ENCODE results near the gene CLPTM1.

Gene CLPTM1

GRCh38 chr19:45025264-45025663 is 70.1 kb downstream of the CLPTM1 start:
- H3K4me3 ChIP-seq (ENCODE audit: insufficient read depth, low read length, poor library complexity, severe bottlenecking), result no peak overlapping the region
- H3K9me3 ChIP-seq (ENCODE audit: insufficient read depth, low read length), result no peaks in the 10 kb centered on the region
- H3K36me3 ChIP-seq (ENCODE audit: low read length), result peaks cover 9% of the 10 kb centered on the region; the same call in 1 of the 2 replicates
- H3K27ac ChIP-seq (ENCODE audit: low read depth, low read length), result no peak overlapping the region
- no peak overlapping the region for H3K4me2 ChIP-seq (ENCODE audit: low read depth, low read length, poor library complexity, severe bottlenecking)
- no peak for TF ChIP-seq EZH2phosphoT487 (conservative IDR thresholded peaks at IDR 0.05; ENCODE audit: low read length)
- TF ChIP-seq, protein P1, sequence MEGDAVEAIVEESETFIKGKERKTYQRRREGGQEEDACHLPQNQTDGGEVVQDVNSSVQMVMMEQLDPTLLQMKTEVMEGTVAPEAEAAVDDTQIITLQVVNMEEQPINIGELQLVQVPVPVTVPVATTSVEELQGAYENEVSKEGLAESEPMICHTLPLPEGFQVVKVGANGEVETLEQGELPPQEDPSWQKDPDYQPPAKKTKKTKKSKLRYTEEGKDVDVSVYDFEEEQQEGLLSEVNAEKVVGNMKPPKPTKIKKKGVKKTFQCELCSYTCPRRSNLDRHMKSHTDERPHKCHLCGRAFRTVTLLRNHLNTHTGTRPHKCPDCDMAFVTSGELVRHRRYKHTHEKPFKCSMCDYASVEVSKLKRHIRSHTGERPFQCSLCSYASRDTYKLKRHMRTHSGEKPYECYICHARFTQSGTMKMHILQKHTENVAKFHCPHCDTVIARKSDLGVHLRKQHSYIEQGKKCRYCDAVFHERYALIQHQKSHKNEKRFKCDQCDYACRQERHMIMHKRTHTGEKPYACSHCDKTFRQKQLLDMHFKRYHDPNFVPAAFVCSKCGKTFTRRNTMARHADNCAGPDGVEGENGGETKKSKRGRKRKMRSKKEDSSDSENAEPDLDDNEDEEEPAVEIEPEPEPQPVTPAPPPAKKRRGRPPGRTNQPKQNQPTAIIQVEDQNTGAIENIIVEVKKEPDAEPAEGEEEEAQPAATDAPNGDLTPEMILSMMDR (IDR thresholded peaks at IDR 0.05; ENCODE audit: insufficient read depth, low read length, poor library complexity, severe bottlenecking), result no peak
- no peaks in the 10 kb centered on the region for H3K27me3 ChIP-seq (ENCODE audit: low read length)
- no peak overlapping the region for H3K9ac ChIP-seq (ENCODE audit: low read length)
- no peak overlapping the region for H2AFZ ChIP-seq (ENCODE audit: low read depth, low read length, severe bottlenecking)
- H3K79me2 ChIP-seq (ENCODE audit: insufficient read depth, low read length), result no peaks in the 10 kb centered on the region
- H3K9me2 ChIP-seq (replicated peaks; ENCODE audit: insufficient read depth, low read length), result no peaks in the 10 kb centered on the region
- no peaks in the 10 kb centered on the region; the same call in 1 of the 2 replicates for H3F3A ChIP-seq (ENCODE audit: insufficient read depth)
- H4K20me1 ChIP-seq (ENCODE audit: low read depth, low read length), result no peaks in the 10 kb centered on the region

GRCh38 chr19:45027371-45027770 is 72.2 kb downstream of the CLPTM1 start:
- Histone ChIP-seq H3K27ac (ENCODE audit: low read depth, low read length) (no peak overlapping the region), H3K9me2 (replicated peaks; ENCODE audit: insufficient read depth, low read length) (no peaks in the 10 kb centered on the region), H3K4me2 (ENCODE audit: low read depth, low read length, poor library complexity, severe bottlenecking) (no peak overlapping the region), H3F3A (ENCODE audit: insufficient read depth) (peaks cover 5% of the 10 kb centered on the region; the same call in 1 of the 2 replicates), H3K36me3 (ENCODE audit: low read length) (peaks cover 14% of the 10 kb centered on the region), H2AFZ (ENCODE audit: low read depth, low read length, severe bottlenecking) (no peak overlapping the region), H4K20me1 (ENCODE audit: low read depth, low read length) (no peaks in the 10 kb centered on the region), H3K79me2 (ENCODE audit: insufficient read depth, low read length) (no peaks in the 10 kb centered on the region), H3K4me3 (ENCODE audit: insufficient read depth, low read length, poor library complexity, severe bottlenecking) (no peak overlapping the region), H3K27me3 (ENCODE audit: low read length) (no peaks in the 10 kb centered on the region), H3K9ac (ENCODE audit: low read length) (no peak overlapping the region), H3K9me3 (ENCODE audit: insufficient read depth, low read length) (no peaks in the 10 kb centered on the region)
- TF ChIP-seq EZH2phosphoT487 (conservative IDR thresholded peaks at IDR 0.05; ENCODE audit: low read length), result no peak
- TF ChIP-seq, protein P1 (IDR thresholded peaks at IDR 0.05; ENCODE audit: insufficient read depth, low read length, poor library complexity, severe bottlenecking), result no peak

GRCh38 chr19:45030825-45031224 is 75.6 kb downstream of the CLPTM1 start:
- Histone ChIP-seq H3F3A (ENCODE audit: insufficient read depth) (peaks cover 5% of the 10 kb centered on the region; the same call in 1 of the 2 replicates), H3K4me2 (ENCODE audit: low read depth, low read length, poor library complexity, severe bottlenecking) (no peak overlapping the region), H3K4me3 (ENCODE audit: insufficient read depth, low read length, poor library complexity, severe bottlenecking) (no peak overlapping the region), H3K27me3 (ENCODE audit: low read length) (no peaks in the 10 kb centered on the region), H3K9ac (ENCODE audit: low read length) (no peak overlapping the region), H3K9me3 (ENCODE audit: insufficient read depth, low read length) (no peaks in the 10 kb centered on the region), H3K27ac (ENCODE audit: low read depth, low read length) (no peak overlapping the region), H4K20me1 (ENCODE audit: low read depth, low read length) (no peaks in the 10 kb centered on the region), H3K36me3 (ENCODE audit: low read length) (peaks cover 17% of the 10 kb centered on the region), H3K79me2 (ENCODE audit: insufficient read depth, low read length) (0 out of 2 replicates have a peak, but pooled peaks cover 3% of the 10 kb centered on the region), H3K9me2 (replicated peaks; ENCODE audit: insufficient read depth, low read length) (no peaks in the 10 kb centered on the region), H2AFZ (ENCODE audit: low read depth, low read length, severe bottlenecking) (no peak overlapping the region)
- no peak for TF ChIP-seq EZH2phosphoT487 (conservative IDR thresholded peaks at IDR 0.05; ENCODE audit: low read length)
- TF ChIP-seq, protein P1 (IDR thresholded peaks at IDR 0.05; ENCODE audit: insufficient read depth, low read length, poor library complexity, severe bottlenecking), result no peak

Measured in SU-DHL-6 (cell line).